Fibroblast of villous mesenchyme (primary cell): ENCODE results near the gene PSMB5. TPM values are rescaled to one million over a fixed set of nuclear protein-coding genes. Genes with fewer than 3 reads are reported as not detected.

Source experiments
- DNase-seq: peaks from one replicate; pipeline ENCODE4 v3.0.0-alpha.2; 2010; ENCODE audit warnings: low read depth
- H3K4me3 ChIP-seq: 2 replicates; pipeline ENCODE4 v1.5.1; 2011; ENCODE audit warnings: low read depth, mild to moderate bottlenecking, low read length
- total RNA-seq: library from RNA; depleted of rRNA; stranded (reverse); fragments of >200 nt; gene quantifications from 2 replicates; pipeline ENCODE4 v1.2.3, GENCODE V29; 2012
- TF ChIP-seq, protein P1 (sequence below): IDR thresholded peaks from 2 replicates; pipeline ENCODE4 v1.5.1; 2012; ENCODE audit warnings: low read depth, mild to moderate bottlenecking, low read length; ENCODE audit not compliant: insufficient read depth

The PSMB5 gene
- total RNA-seq, 1 donor, result 196 TPM

DNA sequence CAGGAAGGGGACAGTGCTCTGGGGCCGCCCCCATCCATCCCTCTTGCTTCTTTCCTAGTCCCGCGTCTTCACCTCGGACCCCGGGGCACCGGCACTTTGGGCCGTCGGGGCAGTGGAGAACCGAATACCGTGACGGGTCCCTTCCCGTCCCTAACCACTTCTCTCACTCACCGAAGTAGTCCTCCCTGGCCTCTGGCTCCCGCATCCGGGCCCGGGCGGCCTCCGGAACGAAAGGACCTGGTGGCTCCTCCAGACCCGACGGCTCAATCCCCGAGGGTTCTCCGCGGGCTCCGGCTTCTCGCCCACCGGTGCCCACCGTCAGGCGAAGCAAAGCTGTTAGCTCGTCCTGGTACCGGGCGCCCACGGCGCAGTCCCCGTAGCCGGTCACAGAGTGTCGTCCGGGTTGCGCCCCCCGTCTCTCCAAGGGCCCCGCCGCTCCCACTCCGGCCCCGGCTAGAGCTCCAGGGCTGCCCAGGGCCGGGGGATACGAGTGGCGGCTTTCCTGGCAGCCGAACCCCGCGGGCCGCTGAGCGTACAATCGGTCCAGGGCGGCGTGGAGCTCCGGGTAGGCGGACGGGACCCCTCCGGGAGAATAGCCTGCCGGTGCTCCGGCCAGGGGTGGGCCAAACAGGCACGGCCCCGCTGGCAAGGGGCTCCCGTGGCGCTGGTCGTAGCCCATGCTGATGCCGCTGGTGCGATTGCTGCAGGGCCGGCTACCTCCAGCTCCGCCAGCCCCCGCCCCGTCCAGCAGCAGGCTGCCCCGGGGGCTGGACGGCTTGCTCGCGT is 53.4 kb downstream of the PSMB5 start:
- DNase-seq, result no peak
- peak overlapping the region; percentile 94 for H3K4me3 ChIP-seq

DNA sequence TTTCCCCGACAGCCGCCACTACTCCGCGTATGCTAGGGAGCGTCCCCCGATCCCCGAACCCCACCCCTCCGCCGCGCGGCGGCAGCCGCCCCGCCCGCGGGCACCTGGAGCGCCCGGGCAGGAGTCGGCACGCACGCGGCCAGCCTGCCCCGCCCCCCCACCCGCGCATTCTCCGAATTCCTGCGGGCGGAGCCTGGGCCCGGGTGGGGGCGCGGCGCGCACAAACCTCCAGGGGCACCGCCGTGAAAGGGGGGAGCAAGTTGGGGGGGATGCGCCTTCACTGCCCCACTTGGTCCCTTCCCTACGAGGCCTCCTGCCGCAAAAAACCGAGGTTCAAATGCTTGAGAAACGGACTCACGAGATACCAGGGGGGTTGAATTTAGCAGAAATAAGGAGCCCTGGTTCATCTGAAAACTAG is 54.0 kb downstream of the PSMB5 start:
- DNase-seq, result peak; percentile 36

More for the DNA sequence above, 53.4 kb downstream of the PSMB5 start:
- TF ChIP-seq, protein P1, sequence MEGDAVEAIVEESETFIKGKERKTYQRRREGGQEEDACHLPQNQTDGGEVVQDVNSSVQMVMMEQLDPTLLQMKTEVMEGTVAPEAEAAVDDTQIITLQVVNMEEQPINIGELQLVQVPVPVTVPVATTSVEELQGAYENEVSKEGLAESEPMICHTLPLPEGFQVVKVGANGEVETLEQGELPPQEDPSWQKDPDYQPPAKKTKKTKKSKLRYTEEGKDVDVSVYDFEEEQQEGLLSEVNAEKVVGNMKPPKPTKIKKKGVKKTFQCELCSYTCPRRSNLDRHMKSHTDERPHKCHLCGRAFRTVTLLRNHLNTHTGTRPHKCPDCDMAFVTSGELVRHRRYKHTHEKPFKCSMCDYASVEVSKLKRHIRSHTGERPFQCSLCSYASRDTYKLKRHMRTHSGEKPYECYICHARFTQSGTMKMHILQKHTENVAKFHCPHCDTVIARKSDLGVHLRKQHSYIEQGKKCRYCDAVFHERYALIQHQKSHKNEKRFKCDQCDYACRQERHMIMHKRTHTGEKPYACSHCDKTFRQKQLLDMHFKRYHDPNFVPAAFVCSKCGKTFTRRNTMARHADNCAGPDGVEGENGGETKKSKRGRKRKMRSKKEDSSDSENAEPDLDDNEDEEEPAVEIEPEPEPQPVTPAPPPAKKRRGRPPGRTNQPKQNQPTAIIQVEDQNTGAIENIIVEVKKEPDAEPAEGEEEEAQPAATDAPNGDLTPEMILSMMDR, result no peak

GRCh38 chr14:22979748-22980392 is 54.8 kb downstream of the PSMB5 start:
- H3K4me3 ChIP-seq, result peak overlapping the region; percentile 94
- DNase-seq, result no peak
- TF ChIP-seq, protein P1, result no peak

More for the DNA sequence above, 54.0 kb downstream of the PSMB5 start:
- TF ChIP-seq, protein P1, result no peak
- peak overlapping the region; percentile 94 for H3K4me3 ChIP-seq

DNA sequence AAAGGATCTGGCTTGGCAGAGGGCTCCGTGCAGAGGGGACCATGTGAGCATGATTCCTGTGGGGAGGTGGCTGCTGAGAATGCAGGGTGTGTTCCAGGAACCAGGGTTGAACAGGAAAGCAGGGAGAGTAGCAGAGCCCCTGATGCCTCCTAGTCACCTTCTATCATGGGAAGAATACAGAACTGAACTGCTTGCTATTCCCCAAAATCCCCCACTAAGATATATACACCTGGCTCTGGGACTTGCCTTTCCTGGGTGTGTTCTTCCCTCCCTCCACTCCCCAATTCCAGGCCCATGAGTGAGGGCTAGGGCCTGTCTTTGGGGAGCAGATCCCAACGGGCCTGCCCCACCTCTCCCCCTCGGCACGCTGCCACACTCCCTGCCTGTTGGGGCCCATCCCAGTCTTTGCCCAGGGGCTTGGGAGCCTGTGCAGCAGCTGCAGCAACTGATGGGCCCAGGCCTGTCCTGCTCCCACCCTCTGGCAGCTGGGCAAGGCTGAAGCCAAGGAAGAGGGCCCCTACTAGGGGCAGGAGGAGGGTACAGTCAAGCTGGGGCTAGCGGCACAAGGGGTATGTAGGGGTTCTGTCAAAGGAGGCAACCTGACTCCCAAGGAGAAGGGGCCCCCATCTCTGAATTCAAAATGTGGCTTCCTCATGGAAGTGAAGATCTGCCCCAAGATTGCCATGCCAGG is 55.6 kb downstream of the PSMB5 start:
- TF ChIP-seq, protein P1, result no peak
- no peak for DNase-seq
- H3K4me3 ChIP-seq, result peak overlapping the region; percentile 94

- peak overlapping the region; percentile 33 for H3K4me3 ChIP-seq
- no peak for DNase-seq
- TF ChIP-seq, protein P1, result no peak
Observed at GRCh38 chr14:22978487-22978837, 56.2 kb downstream of the PSMB5 start.

DNA sequence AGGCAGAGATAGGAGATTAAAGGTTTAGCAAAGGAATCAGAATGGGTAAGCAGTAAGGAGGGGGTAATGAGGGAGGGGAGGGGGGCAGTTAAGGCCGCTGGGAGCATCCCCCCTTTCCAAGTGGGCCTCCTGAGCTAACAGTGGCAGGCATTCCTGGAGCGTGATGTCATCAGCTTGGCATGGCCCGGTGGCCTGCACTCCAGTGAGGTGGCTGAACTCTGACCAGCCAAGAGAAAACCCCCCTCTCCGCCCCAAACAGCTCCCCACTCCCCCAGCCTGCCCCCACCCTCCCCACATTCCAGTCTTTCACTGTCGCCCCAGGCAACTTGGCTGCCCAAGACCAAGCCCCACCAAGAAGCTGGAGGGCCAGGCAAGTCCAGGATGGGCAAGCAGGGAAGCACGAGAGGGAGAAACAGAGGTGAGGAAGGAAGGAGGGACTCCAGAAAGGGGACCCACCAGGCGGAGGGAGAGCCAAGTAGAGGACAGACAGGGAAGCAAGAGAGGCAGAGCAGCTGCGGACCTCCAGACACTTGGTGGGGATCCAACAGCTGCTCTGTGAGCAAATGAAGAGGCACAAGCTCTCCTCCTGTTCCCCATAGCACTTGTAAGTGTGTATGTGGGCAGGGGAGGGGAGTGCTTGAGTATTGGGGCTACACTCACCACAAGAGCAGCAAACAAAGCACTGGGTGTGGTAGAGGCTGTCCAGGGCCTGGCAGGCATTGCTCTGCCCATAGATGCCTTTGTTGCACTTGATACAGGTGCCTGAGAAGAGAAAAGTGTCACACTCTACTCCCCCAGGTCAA is 56.8 kb downstream of the PSMB5 start:
- peak overlapping the region; percentile 33 for H3K4me3 ChIP-seq
- TF ChIP-seq, protein P1, result no peak
- DNase-seq, result peak; percentile 88
